SKM-1 (cell line): ENCODE measurements around the gene LCN9.
"Not testable (repeated sequence)": the region's sequence is repeated elsewhere in the genome, so short reads cannot be mapped to it uniquely, and the experiment has no call there.

Experiments
- DNase-seq: peaks from one replicate; lab custom pipeline; 2025; ENCODE audit not compliant: unreplicated experiment; lab: John Stamatoyannopoulos, UW

Gene LCN9

GRCh38 chr9:135644631-135645218 is 18.4 kb upstream of the LCN9 start:
- peak; percentile 78 for DNase-seq

GRCh38 chr9:135647884-135648283 is 15.2 kb upstream of the LCN9 start:
- DNase-seq = no peak

- no peak for DNase-seq
These were observed 14.4 kb upstream of the LCN9 start for GRCh38 chr9:135648494-135649410.

GRCh38 chr9:135649508-135649907 is 13.6 kb upstream of the LCN9 start:
- no peak for DNase-seq

GRCh38 chr9:135650408-135650807 is 12.7 kb upstream of the LCN9 start:
- DNase-seq = no peak

- no peak for DNase-seq
These were observed 7.8 kb upstream of the LCN9 start for GRCh38 chr9:135655317-135655716.

- no peak for DNase-seq
These were observed 5.7 kb upstream of the LCN9 start for GRCh38 chr9:135657416-135657815.

GRCh38 chr9:135659252-135659651 is 3.9 kb upstream of the LCN9 start:
- DNase-seq = no peak

- DNase-seq = no peak
These were observed 2.7 kb upstream of the LCN9 start for GRCh38 chr9:135660407-135660806.

GRCh38 chr9:135661816-135662560 is 1.1 kb upstream of the LCN9 start:
- DNase-seq = no peak

- no peak for DNase-seq
These were observed 302 bp downstream of the LCN9 start for GRCh38 chr9:135663451-135663770.

GRCh38 chr9:135663857-135664256 is 748 bp downstream of the LCN9 start:
- DNase-seq = no peak

GRCh38 chr9:135664266-135664665 is 1.2 kb downstream of the LCN9 start:
- DNase-seq = no peak

GRCh38 chr9:135664801-135665794 is 2.0 kb downstream of the LCN9 start:
- DNase-seq = no peak

- no peak for DNase-seq
These were observed 2.7 kb downstream of the LCN9 start for GRCh38 chr9:135665795-135666189.

- no peak for DNase-seq
These were observed 3.7 kb downstream of the LCN9 start for GRCh38 chr9:135666534-135667462.

- no peak for DNase-seq
These were observed 4.4 kb downstream of the LCN9 start for GRCh38 chr9:135667463-135668001.

- not testable (repeated sequence) for DNase-seq
These were observed 5.9 kb downstream of the LCN9 start for GRCh38 chr9:135669018-135669417.

- no peak for DNase-seq
These were observed 6.6 kb downstream of the LCN9 start for GRCh38 chr9:135669616-135670285.
